ENCODE results near the gene SH2B2.
"Not testable (repeated sequence)": the region's sequence is repeated elsewhere in the genome, so short reads cannot be mapped to it uniquely, and the experiment has no call there.

DNA sequence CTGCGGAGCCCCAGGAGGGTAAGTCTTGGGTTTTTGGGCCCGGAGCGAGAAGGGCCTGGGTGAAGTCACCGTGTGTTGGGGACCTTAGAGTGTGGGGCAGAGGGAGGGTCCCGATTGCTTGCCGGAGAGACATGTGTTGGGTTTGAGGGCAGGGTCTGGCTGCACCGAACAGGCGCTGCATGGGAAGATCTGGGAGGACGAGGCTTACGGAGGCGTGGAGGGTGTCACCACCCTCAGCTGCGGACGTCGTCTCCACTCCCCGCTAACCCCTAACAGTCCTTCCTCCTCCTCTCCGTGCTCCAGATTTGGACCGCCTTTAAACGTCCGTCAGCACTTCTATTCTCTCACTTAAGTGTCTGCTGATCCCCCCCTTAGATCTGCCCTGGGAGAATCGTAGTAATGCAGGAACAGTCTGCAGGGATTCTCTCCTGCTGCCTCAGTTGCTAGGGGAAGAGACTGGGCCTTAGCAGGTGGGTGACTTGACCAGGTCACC is 77.8 kb downstream of the SH2B2 start:
- TF ChIP-seq, protein P1, sequence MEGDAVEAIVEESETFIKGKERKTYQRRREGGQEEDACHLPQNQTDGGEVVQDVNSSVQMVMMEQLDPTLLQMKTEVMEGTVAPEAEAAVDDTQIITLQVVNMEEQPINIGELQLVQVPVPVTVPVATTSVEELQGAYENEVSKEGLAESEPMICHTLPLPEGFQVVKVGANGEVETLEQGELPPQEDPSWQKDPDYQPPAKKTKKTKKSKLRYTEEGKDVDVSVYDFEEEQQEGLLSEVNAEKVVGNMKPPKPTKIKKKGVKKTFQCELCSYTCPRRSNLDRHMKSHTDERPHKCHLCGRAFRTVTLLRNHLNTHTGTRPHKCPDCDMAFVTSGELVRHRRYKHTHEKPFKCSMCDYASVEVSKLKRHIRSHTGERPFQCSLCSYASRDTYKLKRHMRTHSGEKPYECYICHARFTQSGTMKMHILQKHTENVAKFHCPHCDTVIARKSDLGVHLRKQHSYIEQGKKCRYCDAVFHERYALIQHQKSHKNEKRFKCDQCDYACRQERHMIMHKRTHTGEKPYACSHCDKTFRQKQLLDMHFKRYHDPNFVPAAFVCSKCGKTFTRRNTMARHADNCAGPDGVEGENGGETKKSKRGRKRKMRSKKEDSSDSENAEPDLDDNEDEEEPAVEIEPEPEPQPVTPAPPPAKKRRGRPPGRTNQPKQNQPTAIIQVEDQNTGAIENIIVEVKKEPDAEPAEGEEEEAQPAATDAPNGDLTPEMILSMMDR (IDR thresholded peaks at IDR 0.05): not testable (repeated sequence)
- TF ChIP-seq POLR2A (IDR thresholded peaks at IDR 0.05): not testable (repeated sequence)

Measured in lower leg skin (tissue), 3 donors.